ENCODE measurements around the gene MRI1.

The MRI1 gene

DNA sequence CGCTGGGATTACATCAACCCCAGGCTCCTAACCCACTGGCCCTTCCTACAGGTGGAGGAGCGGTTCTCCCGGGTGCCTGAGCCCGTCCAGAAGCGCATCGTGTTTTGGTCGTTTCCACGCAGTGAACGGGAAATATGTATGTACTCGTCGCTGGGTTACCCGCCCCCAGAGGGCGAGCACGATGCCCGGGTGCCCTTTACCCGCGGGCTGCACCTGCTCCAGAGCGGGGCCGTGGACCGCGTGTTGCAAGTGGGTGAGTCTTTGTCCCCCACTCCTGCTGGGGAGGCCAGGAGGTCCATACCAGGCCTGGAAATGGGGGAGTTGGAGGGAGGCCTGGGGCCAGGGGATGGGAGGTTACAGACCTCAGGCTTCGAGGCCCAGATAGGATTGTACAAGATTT is 35.3 kb downstream of the MRI1 start:
- ChIA-PET POLR2A (no interaction called here), CTCF (no interaction called here)
- no peak for DNase-seq (ENCODE audit: extremely low spot score)
- TF ChIP-seq, protein P1, sequence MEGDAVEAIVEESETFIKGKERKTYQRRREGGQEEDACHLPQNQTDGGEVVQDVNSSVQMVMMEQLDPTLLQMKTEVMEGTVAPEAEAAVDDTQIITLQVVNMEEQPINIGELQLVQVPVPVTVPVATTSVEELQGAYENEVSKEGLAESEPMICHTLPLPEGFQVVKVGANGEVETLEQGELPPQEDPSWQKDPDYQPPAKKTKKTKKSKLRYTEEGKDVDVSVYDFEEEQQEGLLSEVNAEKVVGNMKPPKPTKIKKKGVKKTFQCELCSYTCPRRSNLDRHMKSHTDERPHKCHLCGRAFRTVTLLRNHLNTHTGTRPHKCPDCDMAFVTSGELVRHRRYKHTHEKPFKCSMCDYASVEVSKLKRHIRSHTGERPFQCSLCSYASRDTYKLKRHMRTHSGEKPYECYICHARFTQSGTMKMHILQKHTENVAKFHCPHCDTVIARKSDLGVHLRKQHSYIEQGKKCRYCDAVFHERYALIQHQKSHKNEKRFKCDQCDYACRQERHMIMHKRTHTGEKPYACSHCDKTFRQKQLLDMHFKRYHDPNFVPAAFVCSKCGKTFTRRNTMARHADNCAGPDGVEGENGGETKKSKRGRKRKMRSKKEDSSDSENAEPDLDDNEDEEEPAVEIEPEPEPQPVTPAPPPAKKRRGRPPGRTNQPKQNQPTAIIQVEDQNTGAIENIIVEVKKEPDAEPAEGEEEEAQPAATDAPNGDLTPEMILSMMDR (IDR thresholded peaks at IDR 0.05; ENCODE audit: control extremely low read depth, extremely low read depth, low read depth, missing control alignments), result no peak

DNA sequence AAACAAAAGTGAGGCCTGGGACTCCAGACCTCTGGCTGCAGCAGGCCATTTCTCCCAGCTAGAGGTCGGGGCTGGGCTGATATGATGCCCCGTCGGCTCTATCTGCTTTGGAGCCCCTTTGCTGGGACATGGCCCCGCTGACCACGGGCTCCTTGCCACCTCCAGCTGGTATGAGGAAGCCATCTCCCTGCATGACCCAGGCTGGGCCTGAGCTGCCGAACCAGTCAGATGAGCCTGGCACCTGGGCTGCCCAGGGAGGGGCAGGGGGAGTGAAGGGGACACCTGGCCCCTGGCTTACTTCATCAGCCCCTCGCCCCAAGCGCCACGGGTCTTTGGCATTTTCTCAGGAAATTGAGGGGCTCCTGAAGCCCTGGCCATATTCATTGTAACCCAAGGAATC is 38.7 kb downstream of the MRI1 start:
- ChIA-PET CTCF (no interaction called here), POLR2A (no interaction called here)
- DNase-seq (ENCODE audit: extremely low spot score), result no peak
- TF ChIP-seq, protein P1 (IDR thresholded peaks at IDR 0.05; ENCODE audit: control extremely low read depth, extremely low read depth, low read depth, missing control alignments), result no peak

DNA sequence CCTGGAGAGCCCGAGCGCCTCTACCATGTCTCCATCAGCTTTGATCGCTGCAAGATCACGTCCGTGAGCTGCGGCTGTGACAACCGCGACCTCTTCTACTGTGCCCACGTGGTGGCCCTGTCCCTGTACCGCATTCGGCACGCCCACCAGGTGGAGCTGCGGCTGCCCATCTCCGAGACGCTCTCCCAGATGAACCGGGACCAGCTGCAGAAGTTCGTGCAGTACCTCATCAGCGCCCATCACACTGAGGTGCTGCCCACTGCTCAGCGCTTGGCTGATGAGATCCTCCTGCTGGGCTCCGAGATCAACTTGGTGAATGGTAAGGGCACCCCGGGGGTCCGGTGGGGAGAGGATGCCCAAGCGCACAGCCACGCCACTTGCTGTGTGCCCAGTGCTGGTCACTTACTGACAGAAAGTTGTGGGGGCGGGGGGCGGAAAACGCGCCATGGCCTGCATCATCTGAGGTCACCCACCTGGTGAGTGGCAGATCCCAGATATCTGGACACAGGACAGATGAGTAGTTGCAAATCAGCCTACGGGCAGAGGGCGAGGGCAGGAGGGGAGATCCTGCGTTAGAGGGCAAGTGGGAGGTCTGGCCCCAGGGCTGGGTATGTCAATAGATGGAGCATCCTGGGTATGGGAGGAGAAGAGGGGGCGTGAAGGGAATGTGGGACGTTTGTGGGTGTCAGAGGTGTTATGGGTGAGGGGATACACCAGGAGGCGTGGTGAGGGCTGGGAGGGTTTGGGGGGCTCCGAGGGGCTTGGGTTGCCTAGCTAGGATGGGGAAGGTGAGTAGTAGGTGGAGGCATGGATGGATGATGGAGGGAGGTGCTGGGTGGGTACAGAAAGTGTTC is 40.7 kb downstream of the MRI1 start:
- ChIA-PET CTCF (no interaction called here), POLR2A (no interaction called here)
- peak; percentile 18 for DNase-seq (ENCODE audit: extremely low spot score)
- TF ChIP-seq, protein P1 (IDR thresholded peaks at IDR 0.05; ENCODE audit: control extremely low read depth, extremely low read depth, low read depth, missing control alignments), result no peak

DNA sequence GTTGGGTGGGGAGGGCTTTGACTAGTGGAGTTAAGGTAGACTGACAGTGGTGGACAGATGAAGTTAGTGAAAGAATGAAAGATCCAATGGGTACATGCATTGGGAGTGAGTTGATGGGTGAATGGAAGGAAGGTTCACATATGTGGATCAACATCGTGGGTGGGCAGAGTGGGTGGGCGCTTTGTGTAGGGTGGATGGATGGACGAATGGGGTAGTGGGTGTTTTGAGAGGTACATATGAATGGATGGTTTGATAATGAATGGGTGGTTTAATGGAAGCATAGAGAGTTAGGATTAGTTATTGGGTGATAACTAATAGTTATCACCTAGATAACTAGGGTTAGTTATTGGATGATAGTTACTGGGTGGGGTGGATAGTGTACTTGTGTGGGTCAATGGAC is 42.4 kb downstream of the MRI1 start:
- TF ChIP-seq, protein P1 (IDR thresholded peaks at IDR 0.05; ENCODE audit: control extremely low read depth, extremely low read depth, low read depth, missing control alignments), result no peak
- POLR2A ChIA-PET, result no interaction called here
- CTCF ChIA-PET, result interaction anchor here (4.1 kb wide), 1 partner anchor 9 kb away, joined by 13 read pairs; no protein-coding TSS in a partner anchor
- no peak for DNase-seq (ENCODE audit: extremely low spot score)

DNA sequence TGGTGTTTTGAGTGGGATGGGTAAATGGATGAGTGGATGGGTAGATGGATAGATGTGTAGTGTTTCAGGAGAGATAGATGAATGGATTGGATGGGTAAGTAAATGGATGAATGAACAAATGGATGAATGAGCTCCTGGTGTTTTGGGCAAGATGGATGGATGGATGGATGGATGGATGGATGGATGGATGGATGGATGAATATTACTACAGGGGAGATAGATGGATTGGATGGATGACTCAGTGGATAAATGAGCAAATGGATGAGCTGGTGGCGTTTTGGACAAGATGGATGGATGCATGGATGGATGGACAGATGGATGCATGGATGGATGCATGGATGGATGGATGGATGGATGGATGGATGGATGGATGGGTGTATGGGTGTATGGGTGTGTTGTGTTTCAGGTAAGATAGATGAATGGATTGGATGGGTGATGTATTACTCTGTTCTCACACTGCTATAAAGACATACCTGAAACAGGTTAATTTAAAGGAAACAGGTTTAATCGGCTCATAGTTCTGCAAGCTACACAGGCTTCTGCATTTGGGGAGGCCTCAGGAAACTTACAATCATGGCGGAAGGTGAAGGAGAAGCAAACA is 43.2 kb downstream of the MRI1 start:
- POLR2A ChIA-PET, result no interaction called here
- CTCF ChIA-PET, result interaction anchor here (1.7 to 4.1 kb wide), 2 partner anchors 10 to 54 kb away, joined by 4 to 13 read pairs; no protein-coding TSS in a partner anchor

DNA sequence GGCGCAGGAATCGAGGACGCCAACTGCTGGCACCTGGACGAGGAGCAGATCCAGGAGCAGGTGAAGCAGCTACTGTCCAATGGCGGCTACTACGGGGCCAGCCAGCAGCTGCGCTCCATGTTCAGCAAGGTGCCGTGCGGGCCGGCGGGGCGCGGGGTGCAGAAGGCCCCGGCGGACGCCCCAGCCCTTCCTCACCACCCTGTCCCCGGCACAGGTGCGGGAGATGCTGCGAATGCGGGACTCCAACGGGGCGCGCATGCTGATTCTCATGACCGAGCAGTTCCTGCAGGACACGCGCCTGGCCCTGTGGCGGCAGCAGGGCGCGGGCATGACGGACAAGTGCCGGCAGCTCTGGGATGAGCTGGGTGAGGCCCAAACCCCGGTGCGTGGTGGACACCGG is 44.5 kb downstream of the MRI1 start:
- DNase-seq (ENCODE audit: extremely low spot score), result no peak
- TF ChIP-seq, protein P1 (IDR thresholded peaks at IDR 0.05; ENCODE audit: control extremely low read depth, extremely low read depth, low read depth, missing control alignments), result no peak
- CTCF ChIA-PET, result interaction anchor here (0.6 to 4.1 kb wide), 3 partner anchors 11 to 380 kb away, joined by 3 to 13 read pairs (median 4); no protein-coding TSS in a partner anchor
- POLR2A ChIA-PET, result no interaction called here

More for the DNA sequence above, 43.2 kb downstream of the MRI1 start:
- no peak for DNase-seq (ENCODE audit: extremely low spot score)
- TF ChIP-seq, protein P1 (IDR thresholded peaks at IDR 0.05; ENCODE audit: control extremely low read depth, extremely low read depth, low read depth, missing control alignments), result no peak
